Uterus (tissue), 4 donors: Measurements from ENCODE around the gene CLCA2. TPM values are rescaled to one million over a fixed set of nuclear protein-coding genes. Genes with fewer than 3 reads are reported as not detected.

ENCODE experiments used
- DNase-seq, 2 donors: peaks; one replicate each; pipeline ENCODE4 v3.0.0-alpha.2; 2019 to 2020
- H3K27ac ChIP-seq, 2 donors: fragments of 200-600 bp; sonication (generic); 1 replicate in 1 of 2; 2 replicates in 1 of 2; pipeline ENCODE4 v1.5.1; 2016 to 2018
- H3K27me3 ChIP-seq, 2 donors: fragments of 200-600 bp; sonication (generic); one replicate each; pipeline ENCODE4 v1.5.1; 2018 to 2019; ENCODE audit warnings: control low read depth in 1 of 2
- H3K36me3 ChIP-seq, 2 donors: fragments of 200-600 bp; sonication (generic); one replicate each; pipeline ENCODE4 v1.5.1; 2019; ENCODE audit warnings: control low read depth in 1 of 2
- H3K4me1 ChIP-seq, 2 donors: fragments of 200-600 bp; sonication (generic); one replicate each; pipeline ENCODE4 v1.5.1; 2018 to 2019; ENCODE audit warnings: control low read depth in 1 of 2
- H3K4me3 ChIP-seq, 2 donors: fragments of 200-600 bp; sonication (generic); 1 replicate in 1 of 2; 2 replicates in 1 of 2; pipeline ENCODE4 v1.5.1; 2018 to 2019; ENCODE audit warnings: mild to moderate bottlenecking in 1 of 2
- H3K9me3 ChIP-seq, 2 donors: fragments of 200-600 bp; sonication (generic); one replicate each; pipeline ENCODE4 v1.5.1; 2019; ENCODE audit warnings: control low read depth in 1 of 2
- POLR2A ChIP-seq, 2 donors: fragments of 450-650 bp; IDR thresholded peaks; one replicate each; pipeline ENCODE4 v1.6.1; 2016; ENCODE audit warnings: antibody characterized with exemption in 2 of 2, mild to moderate bottlenecking in 1 of 2, moderate library complexity in 1 of 2
- intact Hi-C: fragments of 100-400 bp; cut with DNase I; formaldehyde crosslinking; loops from one replicate; pipeline ENCODE4 v1.15.1; 2023; ENCODE audit warnings: low total_unique reads
- total RNA-seq, 4 donors: library from RNA; depleted of rRNA in 3 of 4; stranded (reverse); fragments of >200 nt in 3 of 4; gene quantifications; one replicate each; pipeline versions ENCODE4 v1.1.0 to v1.2.4, GENCODE V29; 2014 to 2023
- TF ChIP-seq, protein P1 (sequence below), 4 experiments: fragments of 200-600 bp in 2 of 4; fragments of 450-650 bp in 2 of 4; sonication (generic) in 2 of 4; IDR thresholded peaks; one replicate each; pipeline ENCODE4 v1.5.1; 2016 to 2019; ENCODE audit warnings: antibody characterized with exemption in 4 of 4, mild to moderate bottlenecking in 2 of 4, moderate library complexity in 1 of 4
- donor health status: DM: yes; HTN: yes; CAD: no.

CLCA2 gene
- total RNA-seq, 4 donors from 2014 or later: not detected

DNA sequence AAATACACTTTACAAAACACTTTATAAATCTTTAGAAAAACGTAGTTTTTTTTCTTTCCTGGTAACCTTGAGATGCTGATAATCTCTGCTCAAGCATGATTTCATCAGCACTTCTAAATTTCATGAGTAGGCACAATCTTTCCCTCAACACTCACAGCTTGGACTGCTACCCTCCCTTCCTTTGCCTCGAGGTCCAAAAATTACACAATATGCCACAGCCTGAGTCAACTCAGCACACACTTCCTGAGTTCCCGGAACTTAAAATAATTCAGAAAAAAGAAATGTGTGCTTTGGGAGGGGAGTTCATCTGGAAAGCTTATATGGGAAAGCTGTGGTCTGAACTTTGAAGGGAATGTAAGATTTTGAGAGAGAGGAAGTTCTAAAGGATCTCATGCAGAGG lies 5.9 kb downstream of the CLCA2 start:
- intact Hi-C loops: no loop called here
- Histone ChIP-seq H3K36me3 (no peaks in the 10 kb centered on the region), H3K27me3 (no peaks in the 10 kb centered on the region), H3K9me3 (no peaks in the 10 kb centered on the region), H3K27ac (peak overlapping the region; percentile 26 to 65), H3K4me1 (peaks cover 0 to 3% of the 10 kb centered on the region in 2 donors), H3K4me3 (no peak overlapping the region)
- peak; percentile 31 to 51 for DNase-seq
- TF ChIP-seq POLR2A (IDR thresholded peaks at IDR 0.05): no peak
- TF ChIP-seq, protein P1, sequence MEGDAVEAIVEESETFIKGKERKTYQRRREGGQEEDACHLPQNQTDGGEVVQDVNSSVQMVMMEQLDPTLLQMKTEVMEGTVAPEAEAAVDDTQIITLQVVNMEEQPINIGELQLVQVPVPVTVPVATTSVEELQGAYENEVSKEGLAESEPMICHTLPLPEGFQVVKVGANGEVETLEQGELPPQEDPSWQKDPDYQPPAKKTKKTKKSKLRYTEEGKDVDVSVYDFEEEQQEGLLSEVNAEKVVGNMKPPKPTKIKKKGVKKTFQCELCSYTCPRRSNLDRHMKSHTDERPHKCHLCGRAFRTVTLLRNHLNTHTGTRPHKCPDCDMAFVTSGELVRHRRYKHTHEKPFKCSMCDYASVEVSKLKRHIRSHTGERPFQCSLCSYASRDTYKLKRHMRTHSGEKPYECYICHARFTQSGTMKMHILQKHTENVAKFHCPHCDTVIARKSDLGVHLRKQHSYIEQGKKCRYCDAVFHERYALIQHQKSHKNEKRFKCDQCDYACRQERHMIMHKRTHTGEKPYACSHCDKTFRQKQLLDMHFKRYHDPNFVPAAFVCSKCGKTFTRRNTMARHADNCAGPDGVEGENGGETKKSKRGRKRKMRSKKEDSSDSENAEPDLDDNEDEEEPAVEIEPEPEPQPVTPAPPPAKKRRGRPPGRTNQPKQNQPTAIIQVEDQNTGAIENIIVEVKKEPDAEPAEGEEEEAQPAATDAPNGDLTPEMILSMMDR (IDR thresholded peaks at IDR 0.05): no peak

DNA sequence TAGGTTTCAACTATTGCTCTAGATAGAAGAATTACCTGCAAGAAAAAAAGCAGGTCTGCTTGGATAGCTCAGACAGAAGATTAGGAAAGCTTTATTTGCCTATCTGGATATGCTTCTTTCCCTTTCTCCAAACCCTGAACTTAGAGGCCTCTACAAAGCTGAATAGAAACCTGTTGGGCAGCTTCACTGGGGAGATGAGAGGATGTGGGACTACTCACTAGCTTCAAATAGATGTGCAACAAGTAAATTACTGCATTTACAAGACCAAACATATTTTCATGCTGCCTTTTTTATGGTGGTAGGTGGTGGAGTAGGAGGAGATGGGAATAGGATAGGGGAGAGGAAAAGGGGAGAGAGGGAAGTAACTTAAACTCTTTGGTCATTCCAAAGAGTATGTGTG lies 6.4 kb downstream of the CLCA2 start:
- intact Hi-C loops: no loop called here
- H3K4me3 ChIP-seq: no peak overlapping the region
- DNase-seq: no peak

DNA sequence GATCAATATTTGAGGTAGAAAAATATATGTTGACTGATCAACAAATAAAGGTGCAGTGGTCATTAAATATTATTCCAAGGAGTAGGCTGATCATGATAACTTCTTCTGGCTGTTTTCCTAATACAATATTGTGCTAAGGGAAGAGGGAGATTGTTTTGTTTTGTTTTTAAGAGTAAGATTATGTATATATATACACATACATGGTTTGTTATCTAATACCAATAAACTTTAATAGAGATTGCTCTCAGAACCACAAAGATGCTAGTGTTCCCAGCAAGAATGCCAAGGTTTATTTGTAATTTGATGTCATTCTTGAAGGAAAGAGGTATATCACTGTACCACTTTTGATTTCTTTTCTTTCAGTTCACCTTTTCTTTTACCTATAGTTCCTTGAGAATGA lies 10.1 kb downstream of the CLCA2 start:
- intact Hi-C loops: no loop called here
- Histone ChIP-seq H3K27ac (no peak overlapping the region), H3K27me3 (no peaks in the 10 kb centered on the region), H3K4me3 (no peak overlapping the region), H3K9me3 (no peaks in the 10 kb centered on the region), H3K36me3 (no peaks in the 10 kb centered on the region), H3K4me1 (peaks cover 0 to 3% of the 10 kb centered on the region in 2 donors)
- TF ChIP-seq, protein P1 (IDR thresholded peaks at IDR 0.05): no peak
- TF ChIP-seq POLR2A (IDR thresholded peaks at IDR 0.05): no peak
- no peak for DNase-seq

More for the DNA sequence above, 6.4 kb downstream of the CLCA2 start:
- Histone ChIP-seq H3K4me1 (peaks cover 0 to 3% of the 10 kb centered on the region in 2 donors), H3K36me3 (no peaks in the 10 kb centered on the region), H3K9me3 (no peaks in the 10 kb centered on the region), H3K27me3 (no peaks in the 10 kb centered on the region), H3K27ac (peak overlapping the region; percentile 26 to 65)
- TF ChIP-seq, protein P1 (IDR thresholded peaks at IDR 0.05): no peak
- TF ChIP-seq POLR2A (IDR thresholded peaks at IDR 0.05): no peak

DNA sequence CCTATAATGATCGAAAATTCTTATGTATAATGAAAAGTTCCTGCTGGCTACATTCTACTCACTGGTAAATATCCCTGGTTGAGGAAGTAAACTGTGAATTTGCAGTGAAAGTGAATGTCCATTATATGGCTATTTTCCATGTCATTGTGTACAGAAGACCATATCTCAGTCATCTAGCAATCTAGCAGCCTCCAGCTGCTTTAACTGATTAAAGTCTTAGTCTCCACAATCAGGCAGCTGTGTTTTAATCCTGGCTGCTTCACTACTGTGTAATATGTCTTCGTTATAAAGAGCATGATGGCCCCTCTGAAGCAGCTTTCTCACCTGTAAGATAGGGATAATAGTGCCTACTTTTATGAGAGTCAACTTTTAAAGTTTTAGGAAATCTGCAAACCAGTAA lies 11.4 kb downstream of the CLCA2 start:
- intact Hi-C loops: no loop called here
- no peaks in the 10 kb centered on the region for H3K4me1 ChIP-seq
- DNase-seq: no peak
- no peak overlapping the region for H3K27ac ChIP-seq
- H3K27me3 ChIP-seq: no peaks in the 10 kb centered on the region
- no peaks in the 10 kb centered on the region for H3K36me3 ChIP-seq
- no peak overlapping the region for H3K4me3 ChIP-seq
- no peaks in the 10 kb centered on the region for H3K9me3 ChIP-seq
- TF ChIP-seq, protein P1 (IDR thresholded peaks at IDR 0.05): no peak
- TF ChIP-seq POLR2A (IDR thresholded peaks at IDR 0.05): no peak

DNA sequence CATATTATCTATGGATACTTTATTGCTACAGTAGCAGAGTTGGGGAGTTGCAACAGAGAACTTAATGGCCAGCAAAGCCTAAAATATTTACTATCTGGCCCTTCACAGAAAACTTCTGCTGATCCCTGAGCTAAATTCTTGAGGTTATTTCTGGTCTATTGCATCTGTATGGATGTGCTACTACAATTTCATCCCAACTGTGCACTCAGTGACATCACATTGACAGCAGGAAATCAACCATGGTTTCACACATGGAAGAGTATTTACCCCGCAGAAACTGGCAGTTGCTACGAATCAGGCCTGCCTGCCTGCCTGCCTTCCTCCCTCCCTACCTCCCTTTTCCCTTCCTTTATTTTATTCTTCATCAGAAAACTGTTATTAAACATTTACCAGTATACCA lies 12.1 kb downstream of the CLCA2 start:
- no peaks in the 10 kb centered on the region for H3K4me1 ChIP-seq
- H3K27me3 ChIP-seq: no peaks in the 10 kb centered on the region
- no peaks in the 10 kb centered on the region for H3K9me3 ChIP-seq
- H3K4me3 ChIP-seq: no peak overlapping the region
- intact Hi-C loops: no loop called here
- H3K36me3 ChIP-seq: no peaks in the 10 kb centered on the region
- no peak for DNase-seq
- no peak overlapping the region for H3K27ac ChIP-seq
- TF ChIP-seq, protein P1 (IDR thresholded peaks at IDR 0.05): no peak
- no peak for TF ChIP-seq POLR2A (IDR thresholded peaks at IDR 0.05)
